Type B pancreatic cell (in vitro differentiated cells): ENCODE data around the gene CHAF1B. TPM values are rescaled to one million over a fixed set of nuclear protein-coding genes. Genes with fewer than 3 reads are reported as not detected.

Experiments
- DNase-seq: peaks from one replicate; pipeline ENCODE4 v3.0.0; 2021; ENCODE audit warnings: mixed read lengths; ENCODE audit not compliant: unreplicated experiment; ENCODE audit errors: extremely low spot score
- H3K27ac Mint-ChIP-seq: 2 replicates; pipeline ENCODE4 v1.8.0; 2021; ENCODE audit warnings: mild to moderate bottlenecking, mixed read lengths
- H3K27me3 Mint-ChIP-seq: 2 replicates; pipeline ENCODE4 v1.8.0; 2021; ENCODE audit warnings: mixed read lengths
- H3K36me3 Mint-ChIP-seq: 2 replicates; pipeline ENCODE4 v1.8.0; 2021; ENCODE audit warnings: mixed read lengths
- H3K4me1 Mint-ChIP-seq: one replicate; pipeline ENCODE4 v1.8.0; 2021; ENCODE audit warnings: mixed read lengths; ENCODE audit not compliant: unreplicated experiment
- H3K4me3 Mint-ChIP-seq: 2 replicates; pipeline ENCODE4 v1.8.0; 2021; ENCODE audit warnings: mild to moderate bottlenecking, mixed read lengths
- H3K9me3 Mint-ChIP-seq: 2 replicates; pipeline ENCODE4 v1.8.0; 2021; ENCODE audit warnings: mixed read lengths
- total RNA-seq: library from RNA; stranded (reverse); gene quantifications from 2 replicates; pipeline ENCODE4 v1.2.1, GENCODE V29; 2021; ENCODE audit warnings: low replicate concordance
- TF ChIP-seq, protein P1 (sequence below): fragments of 200-600 bp; sonication (generic); conservative IDR thresholded peaks from 2 replicates; pipeline ENCODE4 v1.5.0; 2021; ENCODE audit warnings: antibody characterized with exemption, mild to moderate bottlenecking

CHAF1B gene
- total RNA-seq, 1 donor from 2014 or later, result 17.1 TPM

DNA sequence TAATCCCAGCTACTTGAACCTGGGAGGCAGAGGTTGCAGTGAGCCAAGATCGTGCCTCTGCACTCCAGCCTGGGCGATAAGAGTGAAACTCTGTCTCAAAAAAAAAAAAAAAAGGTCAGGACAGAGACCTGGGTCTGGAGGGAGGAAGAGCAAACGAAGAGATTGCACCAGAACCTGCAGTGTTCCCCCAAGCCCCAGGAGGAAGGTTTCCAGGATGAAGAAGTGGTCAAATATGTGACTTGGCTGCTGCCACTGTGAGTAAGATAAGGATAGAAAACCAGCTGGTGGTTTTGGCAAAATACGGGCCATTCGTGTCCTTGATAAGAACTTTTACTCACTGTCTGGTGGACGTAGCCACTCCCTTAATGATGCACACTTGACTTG lies 52.5 kb downstream of the CHAF1B start:
- no peaks in the 10 kb centered on the region for H3K9me3 Mint-ChIP-seq
- H3K27me3 Mint-ChIP-seq, result no peaks in the 10 kb centered on the region
- TF ChIP-seq, protein P1, sequence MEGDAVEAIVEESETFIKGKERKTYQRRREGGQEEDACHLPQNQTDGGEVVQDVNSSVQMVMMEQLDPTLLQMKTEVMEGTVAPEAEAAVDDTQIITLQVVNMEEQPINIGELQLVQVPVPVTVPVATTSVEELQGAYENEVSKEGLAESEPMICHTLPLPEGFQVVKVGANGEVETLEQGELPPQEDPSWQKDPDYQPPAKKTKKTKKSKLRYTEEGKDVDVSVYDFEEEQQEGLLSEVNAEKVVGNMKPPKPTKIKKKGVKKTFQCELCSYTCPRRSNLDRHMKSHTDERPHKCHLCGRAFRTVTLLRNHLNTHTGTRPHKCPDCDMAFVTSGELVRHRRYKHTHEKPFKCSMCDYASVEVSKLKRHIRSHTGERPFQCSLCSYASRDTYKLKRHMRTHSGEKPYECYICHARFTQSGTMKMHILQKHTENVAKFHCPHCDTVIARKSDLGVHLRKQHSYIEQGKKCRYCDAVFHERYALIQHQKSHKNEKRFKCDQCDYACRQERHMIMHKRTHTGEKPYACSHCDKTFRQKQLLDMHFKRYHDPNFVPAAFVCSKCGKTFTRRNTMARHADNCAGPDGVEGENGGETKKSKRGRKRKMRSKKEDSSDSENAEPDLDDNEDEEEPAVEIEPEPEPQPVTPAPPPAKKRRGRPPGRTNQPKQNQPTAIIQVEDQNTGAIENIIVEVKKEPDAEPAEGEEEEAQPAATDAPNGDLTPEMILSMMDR, result no peak
- no peaks in the 10 kb centered on the region for H3K36me3 Mint-ChIP-seq
- no peak overlapping the region for H3K4me3 Mint-ChIP-seq
- no peak for DNase-seq
- H3K27ac Mint-ChIP-seq, result no peak overlapping the region
- H3K4me1 Mint-ChIP-seq, result peaks cover 8% of the 10 kb centered on the region

- TF ChIP-seq, protein P1, result no peak
- H3K36me3 Mint-ChIP-seq, result no peaks in the 10 kb centered on the region
- H3K9me3 Mint-ChIP-seq, result no peaks in the 10 kb centered on the region
- DNase-seq, result no peak
- H3K4me1 Mint-ChIP-seq, result no peaks in the 10 kb centered on the region
- no peak overlapping the region for H3K27ac Mint-ChIP-seq
- H3K27me3 Mint-ChIP-seq, result no peaks in the 10 kb centered on the region
- H3K4me3 Mint-ChIP-seq, result no peak overlapping the region
These were observed 56.5 kb downstream of the CHAF1B start for GRCh38 chr21:36441715-36442114.

DNA sequence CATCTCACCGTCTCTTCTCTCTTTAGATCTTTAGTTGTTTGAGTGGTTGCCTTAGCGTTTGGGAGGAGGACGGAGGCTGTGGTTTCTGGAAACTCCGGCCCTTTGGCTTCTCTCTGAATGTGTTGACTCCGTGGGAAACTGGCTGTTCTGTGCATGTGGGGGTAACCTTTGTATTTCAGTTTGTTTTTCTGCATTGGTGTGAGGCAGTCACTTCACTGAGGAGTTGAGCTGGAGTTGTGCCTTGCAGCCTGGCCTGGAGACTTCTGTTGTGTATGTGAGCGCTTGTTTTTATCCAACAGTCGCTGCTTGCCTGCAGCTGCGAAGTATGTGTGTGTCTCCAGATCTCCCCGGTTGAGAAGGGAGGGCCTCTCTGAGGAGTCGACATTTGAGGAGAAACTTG lies 61.1 kb downstream of the CHAF1B start:
- Mint-ChIP-seq H3K36me3 (no peaks in the 10 kb centered on the region), H3K4me3 (no peak overlapping the region), H3K27ac (no peak overlapping the region), H3K9me3 (no peaks in the 10 kb centered on the region), H3K4me1 (no peaks in the 10 kb centered on the region), H3K27me3 (no peaks in the 10 kb centered on the region)
- DNase-seq, result no peak
- TF ChIP-seq, protein P1, result no peak

GRCh38 chr21:36450511-36450910 lies 65.3 kb downstream of the CHAF1B start:
- no peaks in the 10 kb centered on the region for H3K36me3 Mint-ChIP-seq
- DNase-seq, result no peak
- H3K27ac Mint-ChIP-seq, result no peak overlapping the region
- H3K4me3 Mint-ChIP-seq, result no peak overlapping the region
- no peaks in the 10 kb centered on the region for H3K9me3 Mint-ChIP-seq
- peaks cover 2% of the 10 kb centered on the region for H3K27me3 Mint-ChIP-seq
- TF ChIP-seq, protein P1, result no peak
- H3K4me1 Mint-ChIP-seq, result peaks cover 17% of the 10 kb centered on the region

- TF ChIP-seq, protein P1, result no peak
- no peak overlapping the region for H3K4me3 Mint-ChIP-seq
- DNase-seq, result no peak
- H3K9me3 Mint-ChIP-seq, result no peaks in the 10 kb centered on the region
- peaks cover 20% of the 10 kb centered on the region for H3K4me1 Mint-ChIP-seq
- H3K27ac Mint-ChIP-seq, result no peak overlapping the region
- H3K36me3 Mint-ChIP-seq, result no peaks in the 10 kb centered on the region
- peaks cover 3% of the 10 kb centered on the region for H3K27me3 Mint-ChIP-seq
These were observed 66.3 kb downstream of the CHAF1B start for GRCh38 chr21:36451506-36451905.

DNA sequence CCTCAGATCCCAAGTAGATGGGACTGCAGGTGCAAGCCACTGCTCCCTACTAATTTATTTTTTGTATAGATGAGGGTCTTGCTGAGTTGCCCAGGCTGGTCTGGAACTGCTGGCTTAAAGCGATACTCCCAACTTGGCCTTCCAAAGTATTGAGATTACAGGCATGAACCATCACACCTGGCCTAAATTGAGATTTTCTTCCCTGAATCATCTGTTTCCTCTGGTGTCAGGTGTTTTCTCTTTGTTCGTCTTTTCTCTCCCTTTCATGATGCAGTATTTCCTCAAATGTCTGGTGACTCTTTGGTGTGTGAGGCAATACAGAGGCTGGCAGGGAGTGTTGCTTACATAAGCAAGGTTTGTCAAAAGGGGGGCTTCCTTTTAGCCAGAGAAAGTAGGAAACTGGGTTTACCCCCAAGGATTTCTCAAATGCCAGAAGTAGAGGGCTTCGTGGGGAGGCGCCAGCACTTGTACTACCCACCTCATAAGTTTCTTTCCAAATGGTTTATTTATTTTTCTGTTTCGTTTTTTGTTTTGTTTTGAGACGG lies 67.2 kb downstream of the CHAF1B start:
- Mint-ChIP-seq H3K9me3 (no peaks in the 10 kb centered on the region), H3K36me3 (no peaks in the 10 kb centered on the region), H3K4me3 (no peak overlapping the region), H3K27me3 (peaks cover 3% of the 10 kb centered on the region), H3K4me1 (peaks cover 20% of the 10 kb centered on the region), H3K27ac (no peak overlapping the region)
- no peak for DNase-seq
- TF ChIP-seq, protein P1, result no peak
